Smooth muscle cell (in vitro differentiated cells): Measurements from ENCODE around the gene NEK11. TPM values are rescaled to one million over a fixed set of nuclear protein-coding genes. Genes with fewer than 3 reads are reported as not detected.

ENCODE experiments used
- DNase-seq: peaks from one replicate; lab custom pipeline; 2025; ENCODE audit not compliant: unreplicated experiment; lab: John Stamatoyannopoulos, UW
- H2AFZ ChIP-seq: fragments of 200-600 bp; sonication (generic); 2 replicates; pipeline ENCODE4 v1.6.0; 2016; ENCODE audit warnings: antibody characterized with exemption, low read depth, mild to moderate bottlenecking
- H3F3A ChIP-seq: fragments of 200-600 bp; sonication (generic); 2 replicates; pipeline ENCODE4 v1.6.0; 2017; ENCODE audit warnings: antibody characterized with exemption, low read depth
- H3K27ac ChIP-seq: fragments of 200-600 bp; sonication (generic); 2 replicates; pipeline ENCODE4 v1.5.1; 2016; ENCODE audit warnings: low read depth, mild to moderate bottlenecking
- H3K27me3 ChIP-seq: fragments of 200-600 bp; sonication (generic); 2 replicates; pipeline ENCODE4 v1.6.1; 2016; ENCODE audit warnings: low read depth, mild to moderate bottlenecking
- H3K36me3 ChIP-seq: fragments of 200-600 bp; sonication (generic); 2 replicates; pipeline ENCODE4 v1.5.1; 2016; ENCODE audit warnings: low read depth
- H3K4me1 ChIP-seq: fragments of 200-600 bp; sonication (generic); 2 replicates; pipeline ENCODE4 v1.5.1; 2016; ENCODE audit warnings: low read depth
- H3K4me2 ChIP-seq: fragments of 200-600 bp; sonication (generic); 2 replicates; pipeline ENCODE4 v1.6.0; 2016; ENCODE audit warnings: mild to moderate bottlenecking
- H3K4me3 ChIP-seq: fragments of 200-600 bp; sonication (generic); 2 replicates; pipeline ENCODE4 v1.5.1; 2016; ENCODE audit warnings: mild to moderate bottlenecking
- H3K79me2 ChIP-seq: fragments of 200-600 bp; sonication (generic); 2 replicates; pipeline ENCODE4 v1.6.0; 2016; ENCODE audit warnings: low read depth, mild to moderate bottlenecking
- H3K9ac ChIP-seq: fragments of 200-600 bp; sonication (generic); 2 replicates; pipeline ENCODE4 v1.6.0; 2016; ENCODE audit warnings: low read depth
- H3K9me3 ChIP-seq: fragments of 200-600 bp; sonication (generic); replicated peaks from 2 replicates; pipeline ENCODE4 v1.5.1; 2016; ENCODE audit warnings: low read depth
- H4K20me1 ChIP-seq: fragments of 200-600 bp; sonication (generic); 2 replicates; pipeline ENCODE4 v1.6.0; 2016; ENCODE audit warnings: low read depth
- CTCF ChIP-seq: fragments of 200-600 bp; sonication (generic); IDR thresholded peaks from 2 replicates; pipeline ENCODE4 v1.5.1; 2017; ENCODE audit warnings: borderline replicate concordance, mild to moderate bottlenecking, antibody characterized with exemption; ENCODE audit not compliant: insufficient read depth, poor library complexity, severe bottlenecking
- WGBS: methylation state at CpG from one replicate; pipeline ENCODE4 v1.1.7; 2016; ENCODE audit warnings: low lambda C conversion rate; 5-methylcytosine and 5-hydroxymethylcytosine counted together
- polyA plus RNA-seq: library from polyadenylated mRNA; unstranded; fragments of >200 nt; fragmentation: Nextera tagmentation; extraction: Ambion mirVana; gene quantifications from 2 replicates; pipeline ENCODE4 v1.2.1, GENCODE V29; 2016
- total RNA-seq: library from RNA; depleted of rRNA; stranded (reverse); fragments of >200 nt; gene quantifications from 2 replicates; pipeline ENCODE4 v1.2.3, GENCODE V29; 2014

Gene NEK11
- total and polyA plus RNA-seq, 2 experiments from 2014 or later, result 3.0 to 3.3 TPM

- Histone ChIP-seq H4K20me1 (no peaks in the 10 kb centered on the region), H3K4me2 (no peak overlapping the region), H3K79me2 (no peaks in the 10 kb centered on the region), H3K27me3 (no peaks in the 10 kb centered on the region), H3K4me3 (no peak overlapping the region), H3K4me1 (no peaks in the 10 kb centered on the region), H3K36me3 (no peaks in the 10 kb centered on the region), H3K9me3 (no peaks in the 10 kb centered on the region), H3K27ac (no peak overlapping the region), H2AFZ (no peak overlapping the region), H3F3A (no peaks in the 10 kb centered on the region), H3K9ac (no peak overlapping the region)
- no peak for DNase-seq
- TF ChIP-seq CTCF, result no peak
- 65% methylated on average over 2 of the region's 2 CpGs for WGBS
Observed at GRCh38 chr3:131390331-131390730, 363.7 kb downstream of the NEK11 start.

GRCh38 chr3:131393051-131393450 lies 366.4 kb downstream of the NEK11 start:
- Histone ChIP-seq H3K4me2 (no peak overlapping the region), H3K27me3 (no peaks in the 10 kb centered on the region), H2AFZ (no peak overlapping the region), H3K9me3 (no peaks in the 10 kb centered on the region), H3K79me2 (no peaks in the 10 kb centered on the region), H4K20me1 (no peaks in the 10 kb centered on the region), H3K9ac (no peak overlapping the region), H3K27ac (no peak overlapping the region), H3K4me3 (no peak overlapping the region), H3K36me3 (no peaks in the 10 kb centered on the region), H3K4me1 (no peaks in the 10 kb centered on the region), H3F3A (no peaks in the 10 kb centered on the region)
- no peak for TF ChIP-seq CTCF
- 83% methylated on average over 6 of the region's 6 CpGs for WGBS
- DNase-seq, result no peak

GRCh38 chr3:131393868-131394267 lies 367.2 kb downstream of the NEK11 start:
- no peaks in the 10 kb centered on the region for H3K27me3 ChIP-seq
- H3K9me3 ChIP-seq, result no peaks in the 10 kb centered on the region
- no peak overlapping the region for H3K27ac ChIP-seq
- H3K4me2 ChIP-seq, result no peak overlapping the region
- no peak for DNase-seq
- H2AFZ ChIP-seq, result no peak overlapping the region
- H4K20me1 ChIP-seq, result no peaks in the 10 kb centered on the region
- no peak for TF ChIP-seq CTCF
- H3K9ac ChIP-seq, result no peak overlapping the region
- no peak overlapping the region for H3K4me3 ChIP-seq
- 83% methylated on average over 4 of the region's 4 CpGs for WGBS
- H3F3A ChIP-seq, result no peaks in the 10 kb centered on the region
- H3K79me2 ChIP-seq, result no peaks in the 10 kb centered on the region
- no peaks in the 10 kb centered on the region for H3K36me3 ChIP-seq
- H3K4me1 ChIP-seq, result no peaks in the 10 kb centered on the region

GRCh38 chr3:131394400-131394799 lies 367.7 kb downstream of the NEK11 start:
- Histone ChIP-seq H3K4me1 (no peaks in the 10 kb centered on the region), H3F3A (no peaks in the 10 kb centered on the region), H3K4me2 (no peak overlapping the region), H3K27ac (no peak overlapping the region), H3K27me3 (no peaks in the 10 kb centered on the region), H4K20me1 (no peaks in the 10 kb centered on the region), H3K36me3 (no peaks in the 10 kb centered on the region), H3K79me2 (no peaks in the 10 kb centered on the region), H3K4me3 (no peak overlapping the region), H3K9ac (no peak overlapping the region), H2AFZ (no peak overlapping the region), H3K9me3 (no peaks in the 10 kb centered on the region)
- no peak for DNase-seq
- TF ChIP-seq CTCF, result no peak
